IMR-90 (cell line): ENCODE data around the gene RAD51AP2. TPM values are rescaled to one million over a fixed set of nuclear protein-coding genes. Genes with fewer than 3 reads are reported as not detected.

ENCODE experiments used
- ATAC-seq: fragments of 200-7000 bp; cut with Tn5 transposase; 2 replicates; pipeline ENCODE4 v1.9.1; 2020; ENCODE audit warnings: low read depth, mild to moderate bottlenecking, moderate library complexity
- BruUV-seq: library from RNA; stranded (reverse); fragments of 400-500 nt; replicated peaks from 2 replicates; lab custom pipeline; 2021; lab: Mats Ljungman, UMichigan
- CTCF ChIA-PET: fragments of 300-600 bp; formaldehyde crosslinking; extraction: SDS; loops from one replicate; lab custom pipeline; 2021; ENCODE audit warnings: antibody characterized with exemption; lab: Yijun Ruan, JAX
- POLR2A ChIA-PET: fragments of 300-600 bp; sonication (Branson Sonifier 250); formaldehyde crosslinking; loops from one replicate; lab custom pipeline; 2022; ENCODE audit warnings: antibody characterized with exemption; ENCODE audit not compliant: unreplicated experiment; lab: Charles Lee
- DNase-seq: peaks from one replicate; pipeline ENCODE4 v3.0.0; 2013
- H2AFZ ChIP-seq: replicated peaks from 2 replicates; pipeline ENCODE3; 2013; ENCODE audit warnings: low read length, mild to moderate bottlenecking; ENCODE audit not compliant: poor library complexity
- H2AK5ac ChIP-seq: 2 replicates; pipeline ENCODE4 v1.6.1; 2013; ENCODE audit warnings: low read depth, low read length, inconsistent platforms
- H2AK9ac ChIP-seq: replicated peaks from 2 replicates; pipeline ENCODE3; 2013; ENCODE audit warnings: mild to moderate bottlenecking, low read depth, low read length, moderate library complexity; ENCODE audit not compliant: poor library complexity
- H2BK120ac ChIP-seq: 2 replicates; pipeline ENCODE4 v1.6.1; 2013; ENCODE audit warnings: low read depth, low read length, inconsistent platforms
- H2BK15ac ChIP-seq: 3 replicates; pipeline ENCODE4 v1.6.1; 2013; ENCODE audit warnings: low read depth, low read length, inconsistent platforms
- H2BK20ac ChIP-seq: 2 replicates; pipeline ENCODE4 v1.6.1; 2013; ENCODE audit warnings: low read depth, mild to moderate bottlenecking, inconsistent platforms, low read length, moderate library complexity
- H2BK5ac ChIP-seq: 2 replicates; pipeline ENCODE4 v1.6.1; 2013; ENCODE audit warnings: mild to moderate bottlenecking, low read depth, low read length, inconsistent platforms; ENCODE audit not compliant: poor library complexity, severe bottlenecking
- H3K14ac ChIP-seq: replicated peaks from 2 replicates; pipeline ENCODE4 v1.6.1; 2013; ENCODE audit warnings: low read depth, low read length, inconsistent platforms
- H3K18ac ChIP-seq: 2 replicates; pipeline ENCODE4 v1.6.1; 2013; ENCODE audit warnings: low read depth, low read length, control low read depth
- H3K23ac ChIP-seq: 2 replicates; pipeline ENCODE4 v1.6.1; 2013; ENCODE audit warnings: low read depth, low read length, inconsistent platforms
- H3K27ac ChIP-seq: 2 replicates; pipeline ENCODE4 v1.5.1; 2013; ENCODE audit warnings: mild to moderate bottlenecking, control low read depth, low read length; ENCODE audit not compliant: insufficient read depth
- H3K27me3 ChIP-seq: 2 replicates; pipeline ENCODE4 v1.6.1; 2013; ENCODE audit warnings: low read length; ENCODE audit not compliant: control insufficient read depth, insufficient read depth
- H3K36me3 ChIP-seq: 2 replicates; pipeline ENCODE4 v1.6.1; 2013; ENCODE audit warnings: low read length, mixed read lengths; ENCODE audit not compliant: control insufficient read depth, insufficient read depth
- H3K4ac ChIP-seq: 2 replicates; pipeline ENCODE4 v1.6.1; 2013; ENCODE audit warnings: low read depth, low read length, inconsistent platforms
- H3K4me1 ChIP-seq: 2 replicates; pipeline ENCODE4 v1.6.1; 2013; ENCODE audit warnings: low read length, mixed read lengths; ENCODE audit not compliant: control insufficient read depth, insufficient read depth
- H3K4me2 ChIP-seq: 2 replicates; pipeline ENCODE4 v1.6.1; 2013; ENCODE audit warnings: low read depth, mild to moderate bottlenecking, control low read depth, low read length, moderate library complexity
- H3K4me3 ChIP-seq: 2 replicates; pipeline ENCODE4 v1.5.1; 2013; ENCODE audit warnings: low read depth, mild to moderate bottlenecking, control low read depth, low read length, moderate library complexity; ENCODE audit not compliant: insufficient read depth
- H3K56ac ChIP-seq: 2 replicates; pipeline ENCODE4 v1.6.1; 2013; ENCODE audit warnings: low read length, inconsistent platforms; ENCODE audit not compliant: insufficient read depth; ENCODE audit errors: extremely low read depth
- H3K79me1 ChIP-seq, 2 experiments: 2 replicates each; pipeline ENCODE4 v1.6.1; 2013; ENCODE audit warnings: low read length in 2 of 2, inconsistent platforms in 1 of 2, low read depth in 1 of 2
- H3K9ac ChIP-seq: 2 replicates; pipeline ENCODE4 v1.6.1; 2013; ENCODE audit warnings: low read depth, low read length, control low read depth
- H3K9me1 ChIP-seq: 2 replicates; pipeline ENCODE4 v1.6.1; 2013; ENCODE audit warnings: low read length, inconsistent platforms; ENCODE audit not compliant: insufficient read depth
- H3K9me3 ChIP-seq: 2 replicates; pipeline ENCODE4 v1.6.1; 2013; ENCODE audit warnings: low read length; ENCODE audit not compliant: control insufficient read depth, insufficient read depth
- H4K20me1 ChIP-seq: 2 replicates; pipeline ENCODE4 v1.6.1; 2013; ENCODE audit warnings: low read length, inconsistent platforms; ENCODE audit not compliant: insufficient read depth
- H4K5ac ChIP-seq: 2 replicates; pipeline ENCODE4 v1.6.1; 2013; ENCODE audit warnings: mild to moderate bottlenecking, low read depth, low read length, control low read depth
- H4K8ac ChIP-seq, 2 experiments: 2 replicates each; pipeline ENCODE4 v1.6.1; 2013; ENCODE audit warnings: low read depth in 2 of 2, low read length in 2 of 2, control low read depth in 1 of 2, inconsistent platforms in 1 of 2
- H4K91ac ChIP-seq: 2 replicates; pipeline ENCODE4 v1.6.1; 2013; ENCODE audit warnings: low read depth, low read length, inconsistent platforms; ENCODE audit not compliant: insufficient read depth
- BHLHE40 ChIP-seq: fragments of 150-350 bp; IDR thresholded peaks from 2 replicates; pipeline ENCODE4 v1.6.1; 2016; ENCODE audit warnings: mild to moderate bottlenecking, low read depth, low read length
- NFE2L2 ChIP-seq: fragments of 150-350 bp; IDR thresholded peaks from 2 replicates; pipeline ENCODE4 v1.6.1; 2016; ENCODE audit warnings: low read depth, mild to moderate bottlenecking, low read length
- dilution Hi-C: fragments of 300-500 bp; cut with HindIII; formaldehyde crosslinking; loops from one replicate; pipeline ENCODE4 v1.14.3; 2018; ENCODE audit warnings: low sequenced_read_pairs; ENCODE audit not compliant: unreplicated experiment
- in situ Hi-C: fragments of 300-500 bp; cut with MboI; formaldehyde crosslinking; loops from 3 replicates; pipeline ENCODE4 v1.14.3; 2019; ENCODE audit warnings: low sequenced_read_pairs, inconsistent platforms, mixed read lengths
- intact Hi-C: fragments of 100-400 bp; cut with micrococcal nuclease; formaldehyde crosslinking; loops from 2 replicates; pipeline ENCODE4 v1.10.0; 2022
- polyA plus RNA-seq, 3 experiments: library from polyadenylated mRNA; depleted of rRNA; stranded (reverse); fragments of >200 nt; gene quantifications; 2 replicates each; pipeline ENCODE4 v1.2.3, GENCODE V29; 2012; ENCODE audit warnings: low replicate concordance in 1 of 3
- total RNA-seq: library from RNA; depleted of rRNA; stranded (reverse); fragments of >200 nt; gene quantifications from 2 replicates; pipeline ENCODE4 v1.2.3, GENCODE V29; 2012

The RAD51AP2 gene
- total and polyA plus RNA-seq, 2 of the 4 experiments (the other 2 are of a cell fraction), result not detected

DNA sequence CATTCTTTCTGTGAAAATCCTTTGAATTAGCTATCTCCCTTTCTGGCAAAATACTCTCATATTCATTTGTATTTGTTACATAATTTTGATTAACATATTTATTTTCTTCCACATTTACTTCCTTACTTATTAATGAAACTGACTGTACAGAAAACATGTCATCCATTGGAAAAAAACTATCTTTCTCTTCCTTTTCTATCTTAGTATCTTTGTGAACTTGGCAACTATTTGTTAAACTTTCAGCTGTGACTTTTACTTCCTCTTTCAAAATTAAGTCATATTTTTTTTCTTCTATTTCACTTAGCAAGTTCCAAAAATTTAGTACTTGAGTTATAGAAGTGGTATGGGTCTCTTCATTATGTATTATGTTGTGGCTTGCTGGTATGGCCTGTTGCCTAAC is 2.6 kb downstream of the RAD51AP2 start:
- no peak overlapping the region for H3K18ac ChIP-seq
- H4K8ac ChIP-seq, result no peak overlapping the region
- H3K27ac ChIP-seq, result no peak overlapping the region
- H3K14ac ChIP-seq, result no peak overlapping the region
- no peaks in the 10 kb centered on the region for H3K36me3 ChIP-seq
- no peaks in the 10 kb centered on the region for H3K79me1 ChIP-seq
- no peak for TF ChIP-seq NFE2L2
- TF ChIP-seq BHLHE40, result no peak
- H3K9me1 ChIP-seq, result no peaks in the 10 kb centered on the region
- H3K4me3 ChIP-seq, result no peak overlapping the region
- no peaks in the 10 kb centered on the region for H3K4me1 ChIP-seq
- no peak overlapping the region for H3K9ac ChIP-seq
- H2AK9ac ChIP-seq, result no peak overlapping the region
- DNase-seq, result no peak
- no peak overlapping the region for H2BK120ac ChIP-seq
- no peak overlapping the region for H3K56ac ChIP-seq
- no peak overlapping the region for H2AFZ ChIP-seq
- in situ Hi-C loops (no loop called here), dilution Hi-C loops (no loop called here), intact Hi-C loops (no loop called here)
- no peak overlapping the region for H4K5ac ChIP-seq
- H2BK15ac ChIP-seq, result no peak overlapping the region
- no peak overlapping the region for H3K4ac ChIP-seq
- H2BK20ac ChIP-seq, result no peak overlapping the region
- no peak overlapping the region for H3K23ac ChIP-seq
- ChIA-PET POLR2A (no interaction called here), CTCF (no interaction called here)
- H3K27me3 ChIP-seq, result no peaks in the 10 kb centered on the region
- no peak for ATAC-seq
- H4K91ac ChIP-seq, result no peak overlapping the region
- no peaks in the 10 kb centered on the region for H4K20me1 ChIP-seq
- BruUV-seq, result no TSS peak
- no peak overlapping the region for H3K4me2 ChIP-seq
- H2AK5ac ChIP-seq, result no peak overlapping the region
- H3K9me3 ChIP-seq, result no peaks in the 10 kb centered on the region
- no peak overlapping the region for H2BK5ac ChIP-seq
